ENCODE results near the gene PRR4.

PRR4 gene

DNA sequence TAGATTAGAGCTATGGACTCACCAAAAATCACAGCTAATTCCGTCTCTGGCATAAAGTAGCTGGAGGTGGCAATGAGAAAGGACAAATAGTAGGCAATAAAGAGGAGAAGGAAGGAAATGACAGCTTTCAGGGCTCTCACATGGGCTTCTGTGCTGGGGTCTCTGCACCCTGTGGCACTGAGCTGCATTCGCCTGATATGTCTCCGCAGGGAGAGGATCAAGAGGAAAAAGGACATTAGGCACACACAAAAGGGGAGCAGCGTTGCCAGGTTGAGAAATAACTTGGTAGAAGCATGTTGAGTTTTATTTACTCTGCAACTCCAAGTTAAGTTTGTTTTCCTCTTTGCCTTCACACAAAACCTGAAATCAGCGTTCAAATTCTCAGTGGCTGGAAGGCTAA lies 47.5 kb downstream of the PRR4 start:
- DNase-seq = no peak

Measured in right kidney (tissue), 1 donor.